GM12878 (cell line): Measurements from ENCODE around the gene ODAD2. TPM values are rescaled to one million over a fixed set of nuclear protein-coding genes. Genes with fewer than 3 reads are reported as not detected.

ENCODE experiments used
- ATAC-seq: fragments of 200-7000 bp; cut with Tn5 transposase; 3 replicates; pipeline ENCODE4 v1.9.1; 2020; ENCODE audit warnings: mild to moderate bottlenecking, moderate library complexity
- BruUV-seq: library from RNA; stranded (reverse); fragments of 400-500 nt; replicated peaks from 2 replicates; lab custom pipeline; 2021; lab: Mats Ljungman, UMichigan
- CTCF ChIA-PET: fragments of 300-600 bp; sonication (Branson Sonifier 250); formaldehyde crosslinking; extraction: SDS; loops from one replicate; lab custom pipeline; 2021; ENCODE audit warnings: inconsistent platforms; lab: Yijun Ruan, JAX
- POLR2A ChIA-PET: fragments of 350-600 bp; formaldehyde crosslinking; extraction: SDS; loops from one replicate; lab custom pipeline; 2021; ENCODE audit warnings: inconsistent platforms; lab: Charles Lee
- RAD21 ChIA-PET: fragments of 300-600 bp; sonication (Branson Sonifier 250); formaldehyde crosslinking; loops from one replicate; lab custom pipeline; 2023; ENCODE audit warnings: antibody characterized with exemption; ENCODE audit not compliant: unreplicated experiment; lab: Charles Lee
- SMC1A ChIA-PET: fragments of 300-600 bp; sonication (Branson Sonifier 250); formaldehyde crosslinking; loops from one replicate; lab custom pipeline; 2023; ENCODE audit not compliant: unreplicated experiment, uncharacterized antibody; lab: Charles Lee
- DNase-seq: peaks from one replicate; pipeline ENCODE4 v3.0.0-alpha.2; 2011; ENCODE audit warnings: low read depth, low spot score
- FAIRE-seq: peaks from 3 replicates; lab custom pipeline; 2011; peaks lifted over from hg19 to GRCh38; lab: Jason Lieb, UNC
- H2AFZ ChIP-seq: 2 replicates; pipeline ENCODE4 v1.6.0; 2011; ENCODE audit warnings: low read depth, low read length, control low read depth; ENCODE audit not compliant: control insufficient read depth
- H3K27ac ChIP-seq: 2 replicates; pipeline ENCODE4 v1.5.1; 2011; ENCODE audit warnings: control low read depth; ENCODE audit not compliant: control insufficient read depth, insufficient read depth
- H3K27me3 ChIP-seq, 2 experiments: replicated peaks in 1 of 2; 2 replicates each; pipeline versions ENCODE4 v1.6.0 to v1.6.1; 2011; ENCODE audit warnings: low read length in 1 of 2; ENCODE audit not compliant: control insufficient read depth in 2 of 2, insufficient read depth in 2 of 2
- H3K36me3 ChIP-seq, 2 experiments: 2 replicates each; pipeline ENCODE4 v1.5.1; 2011; ENCODE audit warnings: low read length in 1 of 2; ENCODE audit not compliant: control insufficient read depth in 2 of 2, insufficient read depth in 2 of 2
- H3K4me1 ChIP-seq: 2 replicates; pipeline ENCODE4 v1.6.1; 2011; ENCODE audit warnings: mild to moderate bottlenecking, low read length, moderate library complexity, mixed read lengths; ENCODE audit not compliant: control insufficient read depth, insufficient read depth
- H3K4me2 ChIP-seq: 2 replicates; pipeline ENCODE4 v1.6.0; 2011; ENCODE audit warnings: control low read depth; ENCODE audit not compliant: control insufficient read depth, insufficient read depth
- H3K4me3 ChIP-seq: fragments of 200-600 bp; sonication (generic); 2 replicates; pipeline ENCODE4 v1.5.1; 2016
- H3K79me2 ChIP-seq: 2 replicates; pipeline ENCODE4 v1.6.0; 2011; ENCODE audit warnings: low read length; ENCODE audit not compliant: control insufficient read depth, insufficient read depth
- H3K9ac ChIP-seq: 2 replicates; pipeline ENCODE4 v1.8.0; 2011; ENCODE audit warnings: low read length, control low read depth, mixed read lengths; ENCODE audit not compliant: control insufficient read depth, insufficient read depth
- H3K9me3 ChIP-seq: replicated peaks from 3 replicates; pipeline ENCODE4 v1.5.1; 2011; ENCODE audit warnings: mild to moderate bottlenecking, low read length; ENCODE audit not compliant: control insufficient read depth, insufficient read depth
- H4K20me1 ChIP-seq: 2 replicates; pipeline ENCODE4 v1.6.0; 2011; ENCODE audit not compliant: control insufficient read depth, insufficient read depth
- BCL11A ChIP-seq: IDR thresholded peaks from 2 replicates; pipeline ENCODE4 v1.6.1; 2011; ENCODE audit warnings: low read depth, low read length
- CHD1 ChIP-seq: IDR thresholded peaks from 2 replicates; pipeline ENCODE4 v1.6.1; 2012; ENCODE audit warnings: low read depth, low read length, improper control_type of control experiment
- CREM ChIP-seq: IDR thresholded peaks from 2 replicates; pipeline ENCODE4 v1.6.1; 2014; ENCODE audit warnings: antibody characterized with exemption, low read depth
- JUND ChIP-seq: IDR thresholded peaks from 2 replicates; pipeline ENCODE4 v1.6.1; 2012; ENCODE audit warnings: low read depth, mild to moderate bottlenecking, low read length, improper control_type of control experiment, moderate library complexity
- NR2C2 ChIP-seq: IDR thresholded peaks from 2 replicates; pipeline ENCODE4 v1.6.1; 2011; ENCODE audit warnings: borderline replicate concordance, low read depth; ENCODE audit not compliant: control insufficient read depth, insufficient read length
- PAX8 ChIP-seq: fragments of 450-650 bp; IDR thresholded peaks from 2 replicates; pipeline ENCODE4 v1.6.1; 2017; ENCODE audit warnings: mild to moderate bottlenecking, moderate library complexity
- RB1 ChIP-seq: fragments of 450-650 bp; formaldehyde crosslinking; IDR thresholded peaks from 2 replicates; pipeline ENCODE4 v1.6.1; 2017; ENCODE audit warnings: mild to moderate bottlenecking, borderline replicate concordance
- RCOR1 ChIP-seq: conservative IDR thresholded peaks from 2 replicates; pipeline ENCODE4 v1.6.1; 2012; ENCODE audit warnings: low read depth, low read length, improper control_type of control experiment
- TAF1 ChIP-seq: IDR thresholded peaks from 2 replicates; pipeline ENCODE4 v1.6.1; 2011; ENCODE audit warnings: mild to moderate bottlenecking, low read depth, low read length, borderline replicate concordance
- ZNF217 ChIP-seq: fragments of 450-650 bp; IDR thresholded peaks from 2 replicates; pipeline ENCODE4 v1.6.1; 2017; ENCODE audit warnings: antibody characterized with exemption, mild to moderate bottlenecking
- WGBS: methylation state at CpG from one replicate; pipeline ENCODE4 v1.1.6; 2016; ENCODE audit warnings: low lambda C conversion rate; ENCODE audit not compliant: insufficient replicate concordance, insufficient coverage; ENCODE audit errors: missing lambda C conversion rate; 5-methylcytosine and 5-hydroxymethylcytosine counted together
- in situ Hi-C: fragments of 300-500 bp; cut with MboI; formaldehyde crosslinking; loops from 9 replicates; pipeline ENCODE4 v1.14.3; 2018; ENCODE audit warnings: mixed read lengths
- intact Hi-C: fragments of 100-400 bp; cut with micrococcal nuclease; formaldehyde crosslinking; loops from one replicate; pipeline ENCODE4 v1.14.2; 2022; ENCODE audit not compliant: unreplicated experiment
- polyA plus RNA-seq, 11 experiments: library from polyadenylated mRNA; depleted of rRNA in 4 of 11; unstranded in 6 of 11; stranded (reverse) in 5 of 11; fragments of >200 nt; fragmentation: Nextera tagmentation in 4 of 11; fragmentation: Illumina TruSeq in 1 of 11; extraction: Ambion mirVana in 4 of 11; extraction: Trizol in 1 of 11; gene quantifications; 1 replicate in 1 of 11; 2 replicates in 10 of 11; pipeline versions ENCODE4 v1.2.1 to v1.2.3, GENCODE V29; 2011 to 2016; ENCODE audit warnings: inconsistent platforms in 2 of 11, missing spikeins in 2 of 11, low read depth in 1 of 11
- total RNA-seq, 4 experiments: library from RNA; depleted of rRNA in 3 of 4; stranded (reverse); fragments of >200 nt in 3 of 4; fragmentation: Illumina TruSeq in 1 of 4; extraction: Trizol in 1 of 4; gene quantifications; 2 replicates each; pipeline versions ENCODE4 v1.2.1 to v1.2.3, GENCODE V29; 2013 to 2021
- TF ChIP-seq, protein P1 (sequence below): fragments of 450-650 bp; IDR thresholded peaks from 2 replicates; pipeline ENCODE4 v1.6.1; 2016; ENCODE audit warnings: mild to moderate bottlenecking
- TF ChIP-seq, protein P2 (sequence below): fragments of 450-650 bp; formaldehyde crosslinking; IDR thresholded peaks from 2 replicates; pipeline ENCODE4 v1.4.0; 2020; ENCODE audit warnings: mild to moderate bottlenecking, moderate library complexity
- TF ChIP-seq, protein P3 (sequence below): fragments of 450-650 bp; IDR thresholded peaks from 2 replicates; pipeline ENCODE4 v1.6.1; 2017; ENCODE audit warnings: antibody characterized with exemption, mild to moderate bottlenecking, moderate library complexity
- TF ChIP-seq, protein P4 (sequence below), 3 experiments: IDR thresholded peaks in 2 of 3; conservative IDR thresholded peaks in 1 of 3; 2 replicates each; pipeline ENCODE4 v1.5.1; 2011; ENCODE audit warnings: low read depth in 3 of 3, low read length in 3 of 3, mild to moderate bottlenecking in 3 of 3, control low read depth in 2 of 3, moderate library complexity in 2 of 3, inconsistent platforms in 1 of 3, mixed read lengths in 1 of 3; ENCODE audit not compliant: control insufficient read depth in 2 of 3, insufficient read depth in 1 of 3; ENCODE audit errors: extremely low read depth in 1 of 3

Gene ODAD2
- total and polyA plus RNA-seq, 10 of the 15 experiments (the other 5 are each of a cell fraction or from before 2014, with no cell fraction given), result not detected

DNA sequence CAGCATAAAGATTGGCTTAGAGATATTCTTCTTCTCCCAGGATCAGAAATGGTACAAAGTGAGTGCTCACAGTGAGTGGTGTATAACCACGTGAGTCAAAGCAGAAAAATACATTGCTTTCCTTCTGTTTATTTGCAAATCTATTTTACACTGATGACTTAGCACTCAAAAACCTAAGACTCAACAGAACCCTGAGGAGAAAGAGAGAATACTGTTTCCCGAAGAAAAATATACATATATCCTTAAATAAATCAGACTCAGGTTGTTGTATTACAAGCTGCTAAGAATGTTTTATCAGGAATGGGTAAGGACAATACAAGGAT is 48.7 kb downstream of the ODAD2 start:
- H3K79me2 ChIP-seq, result no peaks in the 10 kb centered on the region
- no peak overlapping the region for H3K9ac ChIP-seq
- ChIA-PET POLR2A (no interaction called here), RAD21 (no interaction called here), CTCF (no interaction called here), SMC1A (no interaction called here)
- no peak overlapping the region for H2AFZ ChIP-seq
- no peak overlapping the region for H3K4me3 ChIP-seq
- BruUV-seq, result no TSS peak
- no peak overlapping the region for H3K4me2 ChIP-seq
- intact Hi-C loops, result no loop called here
- no peaks in the 10 kb centered on the region for H3K27me3 ChIP-seq
- no peaks in the 10 kb centered on the region for H4K20me1 ChIP-seq
- H3K36me3 ChIP-seq, result no peaks in the 10 kb centered on the region
- ATAC-seq (no peak), FAIRE-seq (no peak), DNase-seq (no peak)
- 29% methylated on average over 2 of the region's 2 CpGs for WGBS
- H3K27ac ChIP-seq, result no peak overlapping the region
- no peaks in the 10 kb centered on the region for H3K9me3 ChIP-seq
- H3K4me1 ChIP-seq, result no peaks in the 10 kb centered on the region
- in situ Hi-C loops, result no loop called here
- TF ChIP-seq JUND, result no peak
- TF ChIP-seq, protein P1, sequence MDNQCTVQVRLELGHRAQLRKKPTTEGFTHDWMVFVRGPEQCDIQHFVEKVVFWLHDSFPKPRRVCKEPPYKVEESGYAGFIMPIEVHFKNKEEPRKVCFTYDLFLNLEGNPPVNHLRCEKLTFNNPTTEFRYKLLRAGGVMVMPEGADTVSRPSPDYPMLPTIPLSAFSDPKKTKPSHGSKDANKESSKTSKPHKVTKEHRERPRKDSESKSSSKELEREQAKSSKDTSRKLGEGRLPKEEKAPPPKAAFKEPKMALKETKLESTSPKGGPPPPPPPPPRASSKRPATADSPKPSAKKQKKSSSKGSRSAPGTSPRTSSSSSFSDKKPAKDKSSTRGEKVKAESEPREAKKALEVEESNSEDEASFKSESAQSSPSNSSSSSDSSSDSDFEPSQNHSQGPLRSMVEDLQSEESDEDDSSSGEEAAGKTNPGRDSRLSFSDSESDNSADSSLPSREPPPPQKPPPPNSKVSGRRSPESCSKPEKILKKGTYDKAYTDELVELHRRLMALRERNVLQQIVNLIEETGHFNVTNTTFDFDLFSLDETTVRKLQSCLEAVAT, result no peak
- no peak for TF ChIP-seq TAF1
- TF ChIP-seq CREM, result no peak
- no peak for TF ChIP-seq RCOR1
- TF ChIP-seq, protein P2, sequence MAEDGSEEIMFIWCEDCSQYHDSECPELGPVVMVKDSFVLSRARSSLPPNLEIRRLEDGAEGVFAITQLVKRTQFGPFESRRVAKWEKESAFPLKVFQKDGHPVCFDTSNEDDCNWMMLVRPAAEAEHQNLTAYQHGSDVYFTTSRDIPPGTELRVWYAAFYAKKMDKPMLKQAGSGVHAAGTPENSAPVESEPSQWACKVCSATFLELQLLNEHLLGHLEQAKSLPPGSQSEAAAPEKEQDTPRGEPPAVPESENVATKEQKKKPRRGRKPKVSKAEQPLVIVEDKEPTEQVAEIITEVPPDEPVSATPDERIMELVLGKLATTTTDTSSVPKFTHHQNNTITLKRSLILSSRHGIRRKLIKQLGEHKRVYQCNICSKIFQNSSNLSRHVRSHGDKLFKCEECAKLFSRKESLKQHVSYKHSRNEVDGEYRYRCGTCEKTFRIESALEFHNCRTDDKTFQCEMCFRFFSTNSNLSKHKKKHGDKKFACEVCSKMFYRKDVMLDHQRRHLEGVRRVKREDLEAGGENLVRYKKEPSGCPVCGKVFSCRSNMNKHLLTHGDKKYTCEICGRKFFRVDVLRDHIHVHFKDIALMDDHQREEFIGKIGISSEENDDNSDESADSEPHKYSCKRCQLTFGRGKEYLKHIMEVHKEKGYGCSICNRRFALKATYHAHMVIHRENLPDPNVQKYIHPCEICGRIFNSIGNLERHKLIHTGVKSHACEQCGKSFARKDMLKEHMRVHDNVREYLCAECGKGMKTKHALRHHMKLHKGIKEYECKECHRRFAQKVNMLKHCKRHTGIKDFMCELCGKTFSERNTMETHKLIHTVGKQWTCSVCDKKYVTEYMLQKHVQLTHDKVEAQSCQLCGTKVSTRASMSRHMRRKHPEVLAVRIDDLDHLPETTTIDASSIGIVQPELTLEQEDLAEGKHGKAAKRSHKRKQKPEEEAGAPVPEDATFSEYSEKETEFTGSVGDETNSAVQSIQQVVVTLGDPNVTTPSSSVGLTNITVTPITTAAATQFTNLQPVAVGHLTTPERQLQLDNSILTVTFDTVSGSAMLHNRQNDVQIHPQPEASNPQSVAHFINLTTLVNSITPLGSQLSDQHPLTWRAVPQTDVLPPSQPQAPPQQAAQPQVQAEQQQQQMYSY, result no peak
- no peak for TF ChIP-seq RB1
- TF ChIP-seq, protein P3, sequence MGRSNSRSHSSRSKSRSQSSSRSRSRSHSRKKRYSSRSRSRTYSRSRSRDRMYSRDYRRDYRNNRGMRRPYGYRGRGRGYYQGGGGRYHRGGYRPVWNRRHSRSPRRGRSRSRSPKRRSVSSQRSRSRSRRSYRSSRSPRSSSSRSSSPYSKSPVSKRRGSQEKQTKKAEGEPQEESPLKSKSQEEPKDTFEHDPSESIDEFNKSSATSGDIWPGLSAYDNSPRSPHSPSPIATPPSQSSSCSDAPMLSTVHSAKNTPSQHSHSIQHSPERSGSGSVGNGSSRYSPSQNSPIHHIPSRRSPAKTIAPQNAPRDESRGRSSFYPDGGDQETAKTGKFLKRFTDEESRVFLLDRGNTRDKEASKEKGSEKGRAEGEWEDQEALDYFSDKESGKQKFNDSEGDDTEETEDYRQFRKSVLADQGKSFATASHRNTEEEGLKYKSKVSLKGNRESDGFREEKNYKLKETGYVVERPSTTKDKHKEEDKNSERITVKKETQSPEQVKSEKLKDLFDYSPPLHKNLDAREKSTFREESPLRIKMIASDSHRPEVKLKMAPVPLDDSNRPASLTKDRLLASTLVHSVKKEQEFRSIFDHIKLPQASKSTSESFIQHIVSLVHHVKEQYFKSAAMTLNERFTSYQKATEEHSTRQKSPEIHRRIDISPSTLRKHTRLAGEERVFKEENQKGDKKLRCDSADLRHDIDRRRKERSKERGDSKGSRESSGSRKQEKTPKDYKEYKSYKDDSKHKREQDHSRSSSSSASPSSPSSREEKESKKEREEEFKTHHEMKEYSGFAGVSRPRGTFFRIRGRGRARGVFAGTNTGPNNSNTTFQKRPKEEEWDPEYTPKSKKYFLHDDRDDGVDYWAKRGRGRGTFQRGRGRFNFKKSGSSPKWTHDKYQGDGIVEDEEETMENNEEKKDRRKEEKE, result no peak
- no peak for TF ChIP-seq ZNF217
- TF ChIP-seq CHD1, result no peak
- no peak for TF ChIP-seq NR2C2
- TF ChIP-seq, protein P4, sequence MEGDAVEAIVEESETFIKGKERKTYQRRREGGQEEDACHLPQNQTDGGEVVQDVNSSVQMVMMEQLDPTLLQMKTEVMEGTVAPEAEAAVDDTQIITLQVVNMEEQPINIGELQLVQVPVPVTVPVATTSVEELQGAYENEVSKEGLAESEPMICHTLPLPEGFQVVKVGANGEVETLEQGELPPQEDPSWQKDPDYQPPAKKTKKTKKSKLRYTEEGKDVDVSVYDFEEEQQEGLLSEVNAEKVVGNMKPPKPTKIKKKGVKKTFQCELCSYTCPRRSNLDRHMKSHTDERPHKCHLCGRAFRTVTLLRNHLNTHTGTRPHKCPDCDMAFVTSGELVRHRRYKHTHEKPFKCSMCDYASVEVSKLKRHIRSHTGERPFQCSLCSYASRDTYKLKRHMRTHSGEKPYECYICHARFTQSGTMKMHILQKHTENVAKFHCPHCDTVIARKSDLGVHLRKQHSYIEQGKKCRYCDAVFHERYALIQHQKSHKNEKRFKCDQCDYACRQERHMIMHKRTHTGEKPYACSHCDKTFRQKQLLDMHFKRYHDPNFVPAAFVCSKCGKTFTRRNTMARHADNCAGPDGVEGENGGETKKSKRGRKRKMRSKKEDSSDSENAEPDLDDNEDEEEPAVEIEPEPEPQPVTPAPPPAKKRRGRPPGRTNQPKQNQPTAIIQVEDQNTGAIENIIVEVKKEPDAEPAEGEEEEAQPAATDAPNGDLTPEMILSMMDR (IDR thresholded peaks at IDR 0.05 in 2 of 3, conservative IDR thresholded peaks at IDR 0.05 in 1 of 3; ENCODE audit: control insufficient read depth in 2 of 3, extremely low read depth in 1 of 3, insufficient read depth in 1 of 3, low read depth in 3 of 3, low read length in 3 of 3), result no peak
- no peak for TF ChIP-seq BCL11A
- no peak for TF ChIP-seq PAX8
